Gastrocnemius medialis (tissue), 4 donors: ENCODE measurements around the gene SLC4A3. TPM values are rescaled to one million over a fixed set of nuclear protein-coding genes. Genes with fewer than 3 reads are reported as not detected.

Source experiments
- ATAC-seq, 2 donors: fragments of 150-250 bp; one replicate each; pipeline ENCODE4 v1.9.1; 2016
- DNase-seq, 2 donors: peaks; one replicate each; pipeline ENCODE4 v3.0.0-alpha.2; 2019
- H3K27ac ChIP-seq, 4 donors: fragments of 200-600 bp; sonication (generic); 1 replicate in 1 of 4; 2 replicates in 3 of 4; pipeline ENCODE4 v1.5.1; 2016 to 2018; ENCODE audit warnings: mild to moderate bottlenecking in 2 of 4, moderate library complexity in 1 of 4
- H3K27me3 ChIP-seq, 3 donors: fragments of 200-600 bp; sonication (generic) in 2 of 3; 1 replicate in 1 of 3; 2 replicates in 2 of 3; pipeline versions ENCODE4 v1.5.1 to v1.6.0; 2016 to 2019; ENCODE audit warnings: mild to moderate bottlenecking in 1 of 3, moderate library complexity in 1 of 3
- H3K36me3 ChIP-seq, 2 donors: fragments of 200-600 bp; sonication (generic) in 1 of 2; one replicate each; pipeline ENCODE4 v1.5.1; 2017 to 2018
- H3K4me1 ChIP-seq, 2 donors: fragments of 200-600 bp; sonication (generic) in 1 of 2; one replicate each; pipeline ENCODE4 v1.5.1; 2016 to 2017; ENCODE audit warnings: mild to moderate bottlenecking in 2 of 2
- H3K4me3 ChIP-seq, 4 donors: fragments of 200-600 bp; sonication (generic) in 3 of 4; 1 replicate in 1 of 4; 2 replicates in 3 of 4; pipeline ENCODE4 v1.5.1; 2016 to 2019; ENCODE audit warnings: mild to moderate bottlenecking in 2 of 4
- H3K9me3 ChIP-seq, 3 donors: fragments of 200-600 bp; sonication (generic) in 2 of 3; 1 replicate in 1 of 3; 2 replicates in 2 of 3; pipeline ENCODE4 v1.5.1; 2016 to 2019
- CTCF ChIP-seq, 5 experiments: fragments of 450-650 bp in 3 of 5; fragments of 200-600 bp in 2 of 5; sonication (generic) in 2 of 5; IDR thresholded peaks in 4 of 5; conservative IDR thresholded peaks in 1 of 5; 1 replicate in 4 of 5; 2 replicates in 1 of 5; pipeline ENCODE4 v1.5.1; 2016 to 2019; ENCODE audit warnings: antibody characterized with exemption in 5 of 5, mild to moderate bottlenecking in 3 of 5, moderate library complexity in 3 of 5
- POLR2A ChIP-seq, 2 donors: fragments of 450-650 bp; IDR thresholded peaks; one replicate each; pipeline ENCODE4 v1.6.1; 2017; ENCODE audit warnings: antibody characterized with exemption in 2 of 2, mild to moderate bottlenecking in 2 of 2, moderate library complexity in 2 of 2
- in situ Hi-C, 4 donors: fragments of 200-750 bp; cut with MboI; loops; one replicate each; pipeline versions ENCODE4 v1.15.0 to v1.8.0; 2017; ENCODE audit warnings: low sequenced_read_pairs in 4 of 4
- intact Hi-C: fragments of 100-400 bp; cut with DNase I; formaldehyde crosslinking; loops from one replicate; pipeline ENCODE4 v1.15.1; 2023; ENCODE audit warnings: low total_unique reads
- total RNA-seq, 4 donors: library from RNA; depleted of rRNA; stranded (reverse); fragments of >200 nt; gene quantifications; one replicate each; pipeline versions ENCODE4 v1.1.0 to v1.2.3, GENCODE V29; 2016

Gene SLC4A3
- total RNA-seq, 4 donors from 2014 or later: 0.25 to 0.35 (median 0.29) TPM; not detected in 1

- no peaks in the 10 kb centered on the region for H3K27me3 ChIP-seq
- H3K9me3 ChIP-seq: no peaks in the 10 kb centered on the region
- DNase-seq (no peak), ATAC-seq (no peak)
- no peak overlapping the region for H3K27ac ChIP-seq
- no peaks in the 10 kb centered on the region for H3K36me3 ChIP-seq
- intact Hi-C loops: no loop called here
- H3K4me1 ChIP-seq: peaks cover 3 to 4% of the 10 kb centered on the region in 2 donors
- no peak overlapping the region for H3K4me3 ChIP-seq
- in situ Hi-C loops: no loop called here
- no peak for TF ChIP-seq POLR2A (IDR thresholded peaks at IDR 0.05)
- TF ChIP-seq CTCF (IDR thresholded peaks at IDR 0.05 in 4 of 5, conservative IDR thresholded peaks at IDR 0.05 in 1 of 5): no peak
These were observed 4.0 kb downstream of the SLC4A3 start for GRCh38 chr2:219631406-219631891.

- intact Hi-C loops: no loop called here
- Histone ChIP-seq H3K27ac (no peak overlapping the region), H3K9me3 (no peaks in the 10 kb centered on the region), H3K4me3 (no peak overlapping the region), H3K36me3 (no peaks in the 10 kb centered on the region), H3K4me1 (peaks cover 3 to 4% of the 10 kb centered on the region in 2 donors), H3K27me3 (no peaks in the 10 kb centered on the region)
- in situ Hi-C loops: no loop called here
- ATAC-seq (no peak), DNase-seq (no peak)
- TF ChIP-seq POLR2A (IDR thresholded peaks at IDR 0.05): no peak
- no peak for TF ChIP-seq CTCF (IDR thresholded peaks at IDR 0.05 in 4 of 5, conservative IDR thresholded peaks at IDR 0.05 in 1 of 5)
These were observed 4.7 kb downstream of the SLC4A3 start for GRCh38 chr2:219631904-219632759.

GRCh38 chr2:219632760-219633105 lies 5.3 kb downstream of the SLC4A3 start:
- Histone ChIP-seq H3K9me3 (no peaks in the 10 kb centered on the region), H3K4me1 (peaks cover 3% of the 10 kb centered on the region in 2 donors), H3K27ac (no peak overlapping the region), H3K36me3 (no peaks in the 10 kb centered on the region), H3K27me3 (no peaks in the 10 kb centered on the region), H3K4me3 (no peak overlapping the region)
- no peak for ATAC-seq
- TF ChIP-seq CTCF (IDR thresholded peaks at IDR 0.05 in 4 of 5, conservative IDR thresholded peaks at IDR 0.05 in 1 of 5): no peak
- TF ChIP-seq POLR2A (IDR thresholded peaks at IDR 0.05): no peak
- intact Hi-C loops: no loop called here
- in situ Hi-C loops: no loop called here
- DNase-seq: no peak

GRCh38 chr2:219633276-219634065 lies 6.0 kb downstream of the SLC4A3 start:
- H3K9me3 ChIP-seq: no peaks in the 10 kb centered on the region
- DNase-seq: no peak
- H3K27ac ChIP-seq: no peak overlapping the region
- intact Hi-C loops (no loop called here), in situ Hi-C loops (no loop called here)
- H3K36me3 ChIP-seq: no peaks in the 10 kb centered on the region
- no peak overlapping the region for H3K4me3 ChIP-seq
- no peaks in the 10 kb centered on the region for H3K4me1 ChIP-seq
- no peaks in the 10 kb centered on the region for H3K27me3 ChIP-seq
- TF ChIP-seq POLR2A (IDR thresholded peaks at IDR 0.05) (no peak), CTCF (IDR thresholded peaks at IDR 0.05 in 4 of 5, conservative IDR thresholded peaks at IDR 0.05 in 1 of 5) (no peak)
- ATAC-seq: no peak
